Progenitor cell of endocrine pancreas (in vitro differentiated cells): Measurements from ENCODE around the gene NEURL3. TPM values are rescaled to one million over a fixed set of nuclear protein-coding genes. Genes with fewer than 3 reads are reported as not detected.

Experiments
- DNase-seq: peaks from one replicate; pipeline ENCODE4 v3.0.0; 2021; ENCODE audit warnings: low spot score; ENCODE audit not compliant: unreplicated experiment
- H3K27ac Mint-ChIP-seq: 2 replicates; pipeline ENCODE4 v1.8.0; 2021; ENCODE audit warnings: mild to moderate bottlenecking, moderate library complexity, mixed read lengths
- H3K27me3 Mint-ChIP-seq: 2 replicates; pipeline ENCODE4 v1.8.0; 2021; ENCODE audit warnings: mixed read lengths
- H3K36me3 Mint-ChIP-seq: 2 replicates; pipeline ENCODE4 v1.8.0; 2022; ENCODE audit warnings: mixed read lengths; ENCODE audit not compliant: insufficient read depth
- H3K4me1 Mint-ChIP-seq: 2 replicates; pipeline ENCODE4 v1.8.0; 2021; ENCODE audit warnings: low read depth, mixed read lengths
- H3K4me3 Mint-ChIP-seq: 2 replicates; pipeline ENCODE4 v1.8.0; 2021; ENCODE audit warnings: low read depth, mild to moderate bottlenecking, moderate library complexity, mixed read lengths
- H3K9me3 Mint-ChIP-seq: 2 replicates; pipeline ENCODE4 v1.8.0; 2021; ENCODE audit warnings: low read depth, mixed read lengths
- CTCF ChIP-seq: fragments of 200-600 bp; sonication (generic); IDR thresholded peaks from one replicate; pipeline ENCODE4 v1.5.0; 2021; ENCODE audit warnings: antibody characterized with exemption, mild to moderate bottlenecking; ENCODE audit not compliant: unreplicated experiment
- total RNA-seq: library from RNA; stranded (reverse); gene quantifications from 2 replicates; pipeline ENCODE4 v1.2.1, GENCODE V29; 2021

Gene NEURL3
- total RNA-seq, 1 donor from 2014 or later: 0.86 TPM

GRCh38 chr2:96520231-96520630 is 15.1 kb upstream of the NEURL3 start:
- H3K4me1 Mint-ChIP-seq: no peaks in the 10 kb centered on the region
- no peak for DNase-seq
- TF ChIP-seq CTCF: no peak

DNA sequence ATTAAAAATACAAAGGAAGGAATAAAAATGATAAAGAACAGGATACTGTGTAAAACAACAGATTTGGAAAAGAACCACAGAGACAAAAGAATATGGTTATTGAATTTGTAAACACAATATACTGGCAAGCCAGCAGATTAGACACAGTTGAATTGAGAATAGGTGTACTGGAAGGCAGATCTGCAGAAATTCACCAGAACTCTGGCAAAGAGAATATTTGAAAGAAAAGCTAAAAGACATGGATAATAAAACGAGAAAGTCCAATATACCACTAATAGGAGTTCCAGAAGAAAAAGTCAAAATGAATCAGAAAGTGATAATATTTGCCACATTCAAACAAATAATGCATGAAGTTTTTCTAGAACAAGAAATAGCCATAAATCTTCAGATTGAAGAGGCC is 11.9 kb upstream of the NEURL3 start:
- no peak overlapping the region for H3K4me3 Mint-ChIP-seq
- DNase-seq: no peak
- no peaks in the 10 kb centered on the region for H3K36me3 Mint-ChIP-seq
- H3K27me3 Mint-ChIP-seq: peaks cover 7% of the 10 kb centered on the region
- no peaks in the 10 kb centered on the region for H3K4me1 Mint-ChIP-seq
- TF ChIP-seq CTCF: no peak
- no peak overlapping the region for H3K27ac Mint-ChIP-seq
- peaks cover 11% of the 10 kb centered on the region for H3K9me3 Mint-ChIP-seq

More at GRCh38 chr2:96520231-96520630, 15.1 kb upstream of the NEURL3 start:
- Mint-ChIP-seq H3K36me3 (no peaks in the 10 kb centered on the region), H3K4me3 (no peak overlapping the region), H3K27ac (no peak overlapping the region), H3K27me3 (peaks cover 14% of the 10 kb centered on the region), H3K9me3 (peaks cover 11% of the 10 kb centered on the region)

- Mint-ChIP-seq H3K9me3 (peaks cover 11% of the 10 kb centered on the region), H3K4me3 (no peak overlapping the region), H3K36me3 (no peaks in the 10 kb centered on the region), H3K27ac (no peak overlapping the region), H3K4me1 (no peaks in the 10 kb centered on the region), H3K27me3 (peaks cover 24% of the 10 kb centered on the region)
- no peak for DNase-seq
- no peak for TF ChIP-seq CTCF
Observed at GRCh38 chr2:96514521-96514920, 9.4 kb upstream of the NEURL3 start.

GRCh38 chr2:96512341-96512740 is 7.2 kb upstream of the NEURL3 start:
- peaks cover 31% of the 10 kb centered on the region for H3K27me3 Mint-ChIP-seq
- H3K27ac Mint-ChIP-seq: no peak overlapping the region

DNA sequence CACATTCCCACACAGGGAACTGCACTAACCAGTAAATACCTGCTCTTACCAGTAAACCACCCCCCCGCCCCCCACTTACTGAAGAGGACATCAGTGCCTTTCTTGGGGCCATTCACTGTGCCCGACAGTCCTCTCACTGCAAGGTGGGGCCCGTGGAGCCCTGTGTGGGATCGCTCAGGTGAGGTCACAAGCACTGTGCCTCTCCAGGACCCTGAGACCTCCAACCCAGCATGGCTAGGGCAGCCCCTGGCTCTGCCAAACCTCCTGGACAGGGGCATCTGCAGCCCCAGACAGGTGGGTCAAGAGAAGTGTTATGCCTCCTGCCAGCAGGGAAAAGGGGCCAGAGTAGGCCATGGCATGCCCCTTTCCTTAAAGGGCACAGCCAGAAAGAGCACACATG is 6.7 kb upstream of the NEURL3 start:
- no peak for DNase-seq
- Mint-ChIP-seq H3K4me1 (peaks cover 5% of the 10 kb centered on the region), H3K27ac (no peak overlapping the region), H3K9me3 (peaks cover 4% of the 10 kb centered on the region), H3K4me3 (no peak overlapping the region), H3K27me3 (peaks cover 31% of the 10 kb centered on the region), H3K36me3 (no peaks in the 10 kb centered on the region)
- TF ChIP-seq CTCF: no peak

More at GRCh38 chr2:96512341-96512740, 7.2 kb upstream of the NEURL3 start:
- no peak for TF ChIP-seq CTCF
- Mint-ChIP-seq H3K9me3 (peaks cover 8% of the 10 kb centered on the region), H3K4me3 (no peak overlapping the region), H3K36me3 (no peaks in the 10 kb centered on the region), H3K4me1 (peaks cover 3% of the 10 kb centered on the region)
- no peak for DNase-seq
